NCI-H1436 (cell line): ENCODE results near the gene POLN.
"Not testable (repeated sequence)": the region's sequence is repeated elsewhere in the genome, so short reads cannot be mapped to it uniquely, and the experiment has no call there.

ENCODE experiments used
- DNase-seq: peaks from one replicate; lab custom pipeline; 2025; lab: John Stamatoyannopoulos, UW

Gene POLN

DNA sequence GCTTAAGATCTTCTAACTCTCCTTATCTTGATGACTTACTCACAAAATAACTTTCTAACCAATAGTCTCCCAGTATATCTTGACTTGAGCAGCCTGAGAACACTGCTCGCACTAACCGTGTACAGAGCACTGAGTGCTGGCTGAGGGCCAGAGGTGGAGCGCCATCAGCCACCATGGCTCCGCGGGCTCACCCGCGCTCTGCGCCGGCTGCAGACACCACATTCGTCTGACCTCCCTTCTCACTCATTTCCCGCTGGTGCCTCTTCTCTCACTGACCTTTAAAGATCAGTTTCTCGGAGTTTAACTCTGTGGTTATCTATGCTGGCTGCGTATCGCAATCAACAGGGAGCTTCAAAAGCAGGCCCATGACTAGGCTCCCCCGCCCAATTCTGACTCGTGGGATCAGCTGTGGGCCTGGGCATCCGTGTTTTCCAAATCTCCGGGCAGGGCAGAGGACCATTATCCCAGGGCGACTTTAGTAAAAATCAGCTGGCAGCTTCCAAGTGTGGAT lies 78.6 kb downstream of the POLN start:
- no peak for DNase-seq

DNA sequence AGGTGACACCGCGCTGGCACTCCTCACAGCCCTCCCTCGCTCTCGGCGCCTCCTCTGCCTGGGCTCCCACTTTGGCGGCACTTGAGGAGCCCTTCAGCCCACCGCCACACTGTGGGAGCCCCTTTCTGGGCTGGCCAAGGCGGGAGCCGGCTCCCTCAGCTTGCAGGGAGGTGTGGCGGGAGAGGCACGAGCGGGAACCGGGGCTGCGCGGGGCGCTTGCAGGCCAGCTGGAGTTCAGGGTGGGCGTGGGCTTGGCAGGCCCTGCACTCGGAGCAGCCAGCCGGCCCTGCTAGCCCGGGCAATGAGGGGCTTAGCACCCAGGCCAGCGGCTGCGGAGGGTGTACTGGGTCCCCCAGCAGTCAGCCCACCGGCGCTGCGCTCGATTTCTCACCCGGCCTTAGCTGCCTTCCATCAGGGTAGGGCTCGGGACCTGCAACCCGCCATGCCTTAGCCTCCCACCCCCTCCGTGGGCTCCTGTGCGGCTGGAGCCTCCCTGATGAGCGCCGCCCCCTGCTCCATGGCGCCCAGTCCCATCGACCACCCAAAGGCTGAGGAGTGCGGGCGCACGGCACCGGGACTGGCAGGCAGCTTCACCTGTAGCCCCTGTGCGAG lies 80.7 kb downstream of the POLN start:
- DNase-seq: not testable (repeated sequence)

DNA sequence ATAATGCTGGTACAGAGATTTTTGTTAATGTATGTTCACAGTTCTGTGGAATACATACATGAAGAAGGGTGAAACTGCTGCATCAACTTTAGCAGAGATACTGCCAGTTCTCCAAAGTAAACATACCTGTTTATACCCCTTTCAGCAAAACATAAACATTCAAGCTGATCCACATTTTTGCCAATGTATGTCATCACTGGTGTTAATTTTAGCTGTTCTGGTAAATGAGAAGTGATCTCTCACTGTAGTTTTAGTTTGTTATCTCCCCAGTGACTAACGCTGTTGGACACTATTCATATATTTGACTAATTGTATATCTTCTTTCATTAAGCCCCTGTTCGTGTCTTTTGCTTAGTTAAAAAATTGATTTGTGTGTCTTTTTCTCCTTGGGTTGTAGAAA lies 82.0 kb downstream of the POLN start:
- DNase-seq: no peak

- no peak for DNase-seq
Observed at GRCh38 chr4:2155246-2155645, 86.7 kb downstream of the POLN start.

DNA sequence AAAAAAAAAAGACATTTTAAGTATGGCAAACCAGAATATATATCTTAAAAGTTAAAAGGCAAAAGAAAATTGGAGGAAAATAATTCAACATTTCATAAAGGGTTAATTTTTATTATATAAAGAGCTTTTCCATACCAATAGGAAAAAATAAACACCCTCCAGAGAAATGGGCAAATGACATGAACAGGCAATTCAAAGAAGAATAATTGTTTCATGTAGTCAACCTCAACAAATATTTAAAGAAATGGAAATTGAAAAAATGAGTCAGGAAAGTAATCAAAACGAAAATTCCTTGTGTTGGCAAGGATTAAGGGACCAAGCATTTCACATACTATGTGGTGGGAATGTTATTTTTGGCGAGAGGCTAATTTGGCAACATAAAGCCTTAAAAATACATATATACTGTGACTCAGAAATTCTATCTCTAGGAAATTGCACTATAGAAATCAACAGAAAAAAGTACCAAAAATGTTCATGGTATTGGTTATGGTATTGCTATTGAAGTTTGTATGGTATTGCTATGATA lies 87.6 kb downstream of the POLN start:
- no peak for DNase-seq

DNA sequence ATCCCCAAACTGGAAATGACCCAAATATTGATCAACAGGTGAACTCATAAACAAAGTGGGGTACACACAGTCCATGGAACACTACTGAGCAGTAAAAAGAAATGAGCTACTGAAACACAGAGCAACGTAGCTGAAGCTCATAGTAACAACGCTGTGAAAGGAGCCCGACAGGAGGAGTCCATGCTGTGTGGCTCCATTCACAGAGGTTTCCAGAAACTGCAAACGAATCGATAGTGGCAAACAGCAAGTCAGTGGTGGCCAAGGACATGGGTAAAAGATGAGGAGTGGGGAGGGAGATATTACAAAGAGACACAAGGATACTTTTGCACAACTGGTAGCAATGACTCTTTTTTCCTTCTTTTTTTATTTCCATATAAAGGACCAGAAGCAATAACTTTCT lies 90.4 kb downstream of the POLN start:
- DNase-seq: no peak

- DNase-seq: no peak
Observed at GRCh38 chr4:2150076-2150475, 91.8 kb downstream of the POLN start.

DNA sequence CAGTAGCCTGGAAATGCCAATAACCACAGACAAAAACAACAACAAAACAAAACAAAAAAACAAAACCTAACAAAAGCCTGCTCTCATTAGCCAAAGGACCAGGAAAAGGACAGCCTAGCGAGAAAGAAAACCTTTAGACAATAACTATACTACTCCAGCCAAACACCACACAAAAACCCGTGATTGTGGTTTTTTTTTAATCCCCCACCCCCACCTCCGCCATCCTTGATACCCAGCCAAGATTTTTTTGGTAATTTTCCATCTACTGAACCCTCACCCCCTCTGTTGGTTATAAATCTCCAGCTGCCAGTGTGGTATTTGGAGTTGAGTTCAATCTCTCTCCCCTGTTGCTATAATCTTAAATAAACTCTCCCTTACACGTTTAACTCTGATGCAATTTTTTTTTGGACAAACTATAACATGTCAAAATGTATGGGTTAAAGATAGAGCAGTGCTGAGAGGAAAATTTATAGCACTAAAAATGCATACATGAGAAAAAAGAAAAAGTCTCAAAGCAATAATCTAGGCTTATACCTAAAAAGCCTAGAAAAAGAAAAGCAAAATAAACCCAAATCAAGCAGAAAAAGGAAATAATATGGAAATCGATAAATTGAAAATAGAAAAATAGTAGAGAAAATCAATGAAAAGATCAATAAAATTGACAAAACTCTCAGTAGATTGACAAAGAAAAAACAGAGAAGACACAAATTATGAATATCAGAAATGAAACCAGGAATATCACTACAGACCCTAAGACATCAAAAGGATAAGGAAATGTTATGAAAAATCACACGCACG lies 99.1 kb downstream of the POLN start:
- DNase-seq: no peak

GRCh38 chr4:2141762-2142451 lies 100.0 kb downstream of the POLN start:
- no peak for DNase-seq

- no peak for DNase-seq
Observed at GRCh38 chr4:2141022-2141761, 100.7 kb downstream of the POLN start.

- no peak for DNase-seq
Observed at GRCh38 chr4:2138846-2139500, 102.9 kb downstream of the POLN start.

DNA sequence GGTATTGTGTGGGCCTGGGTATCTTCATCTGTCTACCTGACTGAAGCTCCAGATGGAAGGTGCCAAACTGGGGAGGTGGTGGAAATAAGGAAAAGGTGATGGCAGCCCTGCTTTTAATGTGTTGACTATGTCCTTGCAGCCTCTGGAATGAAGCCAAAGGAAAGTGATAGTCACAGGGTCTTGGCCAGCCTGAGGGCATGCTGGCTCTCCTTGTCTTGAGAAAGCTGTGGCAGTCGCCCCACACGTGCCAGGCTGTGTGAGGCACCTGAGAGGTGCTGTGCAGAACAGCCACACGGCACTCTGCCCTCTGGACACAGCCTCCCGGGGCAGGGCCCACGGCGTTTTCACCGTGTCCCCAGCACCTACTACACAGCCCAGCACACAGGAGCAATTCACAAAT lies 105.2 kb downstream of the POLN start:
- DNase-seq: no peak

DNA sequence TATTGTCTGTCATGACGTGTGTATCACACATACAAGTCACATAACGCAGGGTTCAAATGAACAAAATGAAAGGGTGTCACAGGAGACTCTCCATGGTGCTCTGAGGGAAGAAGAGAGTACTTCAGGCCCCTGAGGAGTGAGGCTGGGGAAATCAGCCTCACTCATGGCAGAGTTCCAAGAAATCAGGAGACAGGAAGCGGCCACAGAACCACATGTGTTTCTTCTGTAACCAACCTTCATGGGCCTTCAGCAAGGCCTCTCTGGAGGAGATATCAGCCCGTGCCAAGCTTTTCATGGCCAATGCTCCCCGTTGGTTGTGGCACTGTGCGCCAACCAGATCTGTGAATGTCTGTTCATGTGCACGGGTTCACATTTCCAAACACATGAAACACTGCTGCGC lies 106.8 kb downstream of the POLN start:
- DNase-seq: no peak

DNA sequence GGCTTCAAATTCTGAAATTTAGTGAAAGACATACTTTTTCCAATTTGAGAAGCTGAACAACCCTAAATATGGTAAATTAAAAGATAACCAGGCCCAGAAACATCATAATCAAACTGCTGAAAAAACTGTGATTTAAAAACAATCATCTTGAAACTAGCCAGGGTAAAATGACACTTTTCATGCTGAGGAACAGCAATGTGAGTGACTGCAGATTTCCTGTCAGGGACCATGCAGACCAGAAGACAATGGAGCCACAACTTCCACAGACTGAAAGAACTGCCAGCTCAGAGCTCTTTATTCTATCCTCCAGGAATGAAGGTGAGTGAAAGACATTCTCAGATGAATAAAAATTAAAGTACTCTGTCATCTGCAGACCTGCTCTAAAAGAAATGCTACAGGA lies 109.5 kb downstream of the POLN start:
- DNase-seq: no peak

DNA sequence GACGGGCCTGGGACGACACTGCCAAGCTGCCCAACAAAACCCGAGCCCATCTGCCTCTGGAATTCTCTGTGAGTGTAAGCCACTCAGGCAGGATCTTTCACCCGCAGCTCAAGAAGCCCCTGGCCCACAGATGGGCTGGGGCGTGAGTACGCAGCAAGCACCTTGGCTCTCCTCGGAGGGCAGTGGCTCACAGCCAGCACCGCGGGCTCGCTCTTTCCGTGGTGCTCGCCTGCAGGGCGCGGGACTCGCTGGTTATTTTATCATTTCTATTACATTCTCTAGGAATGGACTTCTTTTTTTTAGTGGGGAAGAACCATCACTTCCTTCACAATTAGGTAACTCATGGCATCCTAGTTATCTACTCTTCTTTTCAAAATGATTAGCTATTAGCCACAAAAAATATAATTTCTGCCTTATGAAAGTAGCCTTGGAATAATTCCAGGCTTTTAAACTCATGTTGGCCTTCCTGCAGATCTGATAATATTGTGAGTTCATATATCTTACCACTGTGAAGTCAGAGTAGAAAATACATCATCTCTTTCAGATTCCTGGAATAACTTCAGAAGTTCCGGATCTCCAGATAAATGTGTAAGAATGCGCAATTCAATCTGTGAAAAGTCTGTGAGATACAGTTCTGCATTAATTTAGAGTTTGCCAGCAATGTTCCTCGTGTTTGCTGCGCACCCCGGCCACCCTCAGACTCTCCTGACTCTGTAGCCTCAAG lies 114.2 kb downstream of the POLN start:
- no peak for DNase-seq

DNA sequence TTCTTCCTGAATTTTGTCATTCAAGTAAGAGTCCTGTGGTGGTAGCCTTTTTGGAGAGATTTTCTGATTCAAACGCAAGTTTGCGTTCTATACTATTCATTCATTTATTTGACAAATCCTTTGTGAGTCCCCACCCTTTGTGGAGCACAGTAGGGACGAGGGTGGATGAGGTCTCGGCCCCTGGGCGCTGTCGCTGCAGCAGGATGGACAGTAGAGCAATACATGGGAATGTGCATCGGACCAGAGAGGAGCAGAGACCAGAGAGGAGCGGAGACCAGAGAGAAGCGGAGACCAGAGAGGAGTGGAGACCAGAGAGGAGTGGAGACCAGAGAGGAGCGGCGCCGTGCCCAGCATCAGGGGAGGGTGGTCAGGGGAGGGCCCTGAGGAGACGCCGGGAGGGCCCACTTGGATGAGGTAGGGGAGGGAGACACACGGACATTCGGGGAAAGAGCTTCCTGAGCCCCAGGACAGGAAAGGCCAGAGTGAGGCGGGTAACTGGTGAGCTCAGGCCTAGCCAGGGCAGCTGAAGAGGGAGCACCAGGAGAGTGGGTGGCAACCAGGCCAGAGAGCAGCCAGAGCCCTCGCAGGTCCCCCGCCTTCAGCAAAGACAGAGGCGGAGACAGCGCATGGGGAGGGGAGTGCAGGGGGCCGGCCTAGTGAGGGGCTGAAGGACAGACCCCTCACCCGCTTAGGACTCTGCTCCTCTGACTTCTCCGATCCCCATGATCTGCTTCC lies 115.4 kb downstream of the POLN start:
- no peak for DNase-seq

DNA sequence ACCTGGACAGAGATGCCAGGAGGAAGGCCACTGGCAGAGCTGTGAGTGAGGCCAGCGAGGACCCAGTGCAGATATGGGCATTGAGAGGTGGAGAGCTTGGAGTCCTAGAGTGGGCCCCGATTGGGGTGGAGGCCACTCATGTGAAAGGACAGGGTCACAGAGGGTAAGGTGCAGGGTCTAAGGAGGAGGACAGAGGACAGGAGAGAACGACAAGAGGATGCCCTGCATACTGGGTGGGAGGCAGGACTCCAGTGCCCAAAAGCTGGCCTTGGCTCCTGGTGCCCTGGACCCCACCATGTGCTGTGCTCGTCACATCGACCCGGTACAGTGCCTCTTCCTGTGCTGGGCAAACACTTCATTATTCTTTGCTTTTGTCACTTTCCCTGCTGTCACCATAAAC lies 116.1 kb downstream of the POLN start:
- DNase-seq: no peak

DNA sequence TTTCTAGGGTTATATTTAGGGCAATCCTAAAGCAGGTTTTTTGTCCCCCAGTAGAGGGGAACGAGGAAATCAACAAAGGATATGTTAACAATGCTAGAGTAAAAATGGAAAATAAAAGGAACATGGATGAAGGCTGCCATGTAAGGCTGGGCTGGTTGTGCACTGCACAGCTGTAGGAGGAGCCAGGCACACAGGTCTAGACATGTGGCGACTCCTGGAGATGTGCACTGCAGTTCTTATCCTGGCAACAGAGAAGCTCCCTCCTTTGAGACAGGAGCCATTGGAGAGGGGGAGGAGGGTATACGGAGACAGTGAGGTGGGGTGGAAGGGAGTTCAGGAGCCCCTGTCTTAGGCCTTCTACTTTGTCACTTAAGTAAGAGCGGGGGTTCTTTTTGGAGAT lies 116.9 kb downstream of the POLN start:
- no peak for DNase-seq

DNA sequence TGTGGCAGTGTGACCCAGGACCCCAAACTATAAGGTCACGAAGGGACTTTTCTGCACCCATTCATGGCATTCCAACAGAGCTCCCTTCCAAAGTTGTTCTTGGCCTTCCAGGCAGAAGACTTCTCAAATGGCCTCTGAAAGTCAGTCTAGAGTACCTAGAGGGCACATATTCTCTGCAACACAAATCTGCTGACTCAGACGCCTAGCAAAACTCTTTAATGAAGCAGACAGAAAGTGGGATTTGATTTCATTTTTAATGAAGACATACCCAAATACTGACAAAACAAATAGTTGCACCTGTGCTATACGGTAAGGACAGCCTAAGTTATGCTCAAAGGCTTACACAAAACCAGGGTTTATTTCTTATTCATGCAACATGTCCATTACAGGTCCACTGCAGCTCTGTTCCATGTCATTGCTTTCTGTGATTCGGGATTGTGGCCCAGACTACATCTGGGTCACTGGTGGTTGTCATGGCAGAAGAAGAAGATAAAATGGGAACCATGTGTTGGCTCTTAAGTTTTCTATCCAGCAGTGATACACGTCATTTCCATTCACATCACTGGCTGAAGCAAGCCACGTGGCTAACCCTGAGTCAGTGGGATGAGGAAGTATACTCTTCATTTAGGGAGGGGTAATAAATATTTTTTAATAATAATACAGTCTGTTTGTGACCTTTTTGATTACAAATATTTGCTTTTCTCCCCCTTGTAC lies 125.1 kb downstream of the POLN start:
- no peak for DNase-seq

DNA sequence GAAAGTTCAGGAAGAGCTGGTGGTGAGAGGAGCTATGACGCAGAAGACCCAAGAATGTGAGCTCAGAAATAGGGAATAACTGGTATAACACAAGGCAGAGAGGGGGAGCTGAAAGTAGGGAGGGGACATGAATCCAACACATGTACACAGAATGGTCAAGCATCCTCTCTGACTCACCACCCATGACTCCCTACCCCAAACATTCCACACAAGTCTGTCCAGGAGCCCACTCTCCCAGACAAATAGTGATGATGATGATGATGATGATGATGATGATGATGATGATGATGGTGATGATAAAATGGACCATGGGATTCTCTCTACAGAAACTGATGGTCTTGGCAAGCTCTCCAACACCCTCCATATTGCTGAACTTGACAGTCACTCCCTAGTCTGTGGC lies 136.4 kb downstream of the POLN start:
- no peak for DNase-seq
